ENCODE measurements around the gene HTATSF1. TPM values are rescaled to one million over a fixed set of nuclear protein-coding genes. Genes with fewer than 3 reads are reported as not detected.

Gene HTATSF1
- total RNA-seq, 1 experiment from 2014 or later, result 49.5 TPM

DNA sequence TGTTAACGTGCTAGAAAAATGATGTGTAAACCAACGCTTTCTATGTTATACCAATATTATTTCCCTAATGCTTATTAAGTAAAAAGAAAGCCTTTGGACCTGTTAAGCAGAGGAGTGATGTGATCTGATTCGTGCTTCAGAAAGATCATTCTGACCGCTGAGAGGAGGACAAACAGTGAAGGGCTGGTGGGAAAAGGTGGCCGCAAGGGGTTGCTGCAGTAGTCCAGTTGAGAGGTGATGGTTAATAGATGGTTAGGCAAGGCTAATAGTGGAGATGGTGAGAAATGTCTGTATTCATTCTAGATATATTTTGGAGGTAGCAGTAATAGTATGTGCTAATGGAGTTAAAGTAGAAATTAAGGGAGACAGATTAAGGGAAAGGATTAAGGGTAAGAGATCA lies 21.7 kb downstream of the HTATSF1 start:
- Histone ChIP-seq H3K4me1 (ENCODE audit: insufficient read depth, low read length) (no peaks in the 10 kb centered on the region), H3K79me1 (ENCODE audit: insufficient read depth, low read depth, low read length, poor library complexity, severe bottlenecking) (no peaks in the 10 kb centered on the region), H2BK15ac (ENCODE audit: low read depth, low read length) (no peak overlapping the region), H3K27me3 (ENCODE audit: insufficient read depth, low read length) (no peaks in the 10 kb centered on the region), H3K27ac (ENCODE audit: insufficient read length, low read depth, low read length) (no peak overlapping the region), H2AFZ (ENCODE audit: low read length) (no peak overlapping the region), H3T11ph (ENCODE audit: low read length) (no peak overlapping the region), H4K5ac (ENCODE audit: insufficient read length, low read depth, low read length) (no peak overlapping the region), H3K79me2 (ENCODE audit: insufficient read depth, low read length) (no peaks in the 10 kb centered on the region), H3K56ac (ENCODE audit: insufficient read length, low read depth, low read length) (no peak overlapping the region), H2BK5ac (ENCODE audit: insufficient read length, low read length) (no peak overlapping the region), H2BK20ac (ENCODE audit: low read depth, low read length, poor library complexity, severe bottlenecking) (no peak overlapping the region), H3K18ac (ENCODE audit: insufficient read length, low read depth, low read length) (no peak overlapping the region), H3K9ac (ENCODE audit: extremely low read depth, insufficient read length, low read length) (no peak overlapping the region), H2BK12ac (ENCODE audit: insufficient read length, low read depth, low read length) (no peak overlapping the region), H2AK5ac (ENCODE audit: insufficient read length, low read length) (no peak overlapping the region), H3K4ac (ENCODE audit: low read depth, low read length) (no peak overlapping the region), H3K4me2 (ENCODE audit: insufficient read depth, insufficient read length, low read length) (no peak overlapping the region), H3K23me2 (ENCODE audit: insufficient read length, low read depth, low read length, poor library complexity, severe bottlenecking) (no peaks in the 10 kb centered on the region), H4K8ac (replicated peaks; ENCODE audit: insufficient read length, low read depth, low read length) (no peak overlapping the region), H3K23ac (ENCODE audit: insufficient read length, low read depth, low read length) (no peak overlapping the region), H4K20me1 (ENCODE audit: control insufficient read depth, insufficient read depth, insufficient read length) (no peaks in the 10 kb centered on the region), H3K14ac (ENCODE audit: insufficient read depth, low read length) (no peak overlapping the region), H3K9me3 (ENCODE audit: control insufficient read depth, low read depth, low read length) (peaks cover 45% of the 10 kb centered on the region), H2BK120ac (ENCODE audit: low read depth, low read length, poor library complexity, severe bottlenecking) (no peak overlapping the region), H4K91ac (ENCODE audit: insufficient read length, low read depth, low read length) (no peak overlapping the region)
- Mint-ChIP-seq H3K4me1 (no peaks in the 10 kb centered on the region), H3K27ac (no peak overlapping the region), H3K9me3 (peaks cover 31 to 34% of the 10 kb centered on the region in 2 experiments), H3K36me3 (ENCODE audit: insufficient read depth in 1 of 3, low read depth in 3 of 3) (no peaks in the 10 kb centered on the region), H3K4me3 (no peak overlapping the region), H3K27me3 (ENCODE audit: low read depth) (peaks cover 2% of the 10 kb centered on the region)
- TF ChIP-seq, protein P1, sequence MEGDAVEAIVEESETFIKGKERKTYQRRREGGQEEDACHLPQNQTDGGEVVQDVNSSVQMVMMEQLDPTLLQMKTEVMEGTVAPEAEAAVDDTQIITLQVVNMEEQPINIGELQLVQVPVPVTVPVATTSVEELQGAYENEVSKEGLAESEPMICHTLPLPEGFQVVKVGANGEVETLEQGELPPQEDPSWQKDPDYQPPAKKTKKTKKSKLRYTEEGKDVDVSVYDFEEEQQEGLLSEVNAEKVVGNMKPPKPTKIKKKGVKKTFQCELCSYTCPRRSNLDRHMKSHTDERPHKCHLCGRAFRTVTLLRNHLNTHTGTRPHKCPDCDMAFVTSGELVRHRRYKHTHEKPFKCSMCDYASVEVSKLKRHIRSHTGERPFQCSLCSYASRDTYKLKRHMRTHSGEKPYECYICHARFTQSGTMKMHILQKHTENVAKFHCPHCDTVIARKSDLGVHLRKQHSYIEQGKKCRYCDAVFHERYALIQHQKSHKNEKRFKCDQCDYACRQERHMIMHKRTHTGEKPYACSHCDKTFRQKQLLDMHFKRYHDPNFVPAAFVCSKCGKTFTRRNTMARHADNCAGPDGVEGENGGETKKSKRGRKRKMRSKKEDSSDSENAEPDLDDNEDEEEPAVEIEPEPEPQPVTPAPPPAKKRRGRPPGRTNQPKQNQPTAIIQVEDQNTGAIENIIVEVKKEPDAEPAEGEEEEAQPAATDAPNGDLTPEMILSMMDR (conservative IDR thresholded peaks at IDR 0.05), result no peak
- DNase-seq, result no peak
- no CpG with 5 or more reads among the region's 5 CpGs for WGBS (ENCODE audit: extremely low coverage, insufficient read length, low lambda C conversion rate)

Data from H9 (cell line).